Measurements from ENCODE around the gene PDE2A. TPM values are rescaled to one million over a fixed set of nuclear protein-coding genes. Genes with fewer than 3 reads are reported as not detected.

PDE2A gene
- total RNA-seq, 1 donor from 2014 or later: 4.0 TPM

GRCh38 chr11:72652133-72652532 is 22.1 kb downstream of the PDE2A start:
- no peaks in the 10 kb centered on the region for H3K36me3 Mint-ChIP-seq (ENCODE audit: insufficient read depth)
- TF ChIP-seq CTCF (IDR thresholded peaks at IDR 0.05; ENCODE audit: unreplicated experiment): no peak
- no peaks in the 10 kb centered on the region for H3K9me3 Mint-ChIP-seq (ENCODE audit: low read depth)
- H3K27me3 Mint-ChIP-seq: peaks cover 23% of the 10 kb centered on the region
- no peak overlapping the region for H3K4me3 Mint-ChIP-seq (ENCODE audit: low read depth)
- H3K4me1 Mint-ChIP-seq (ENCODE audit: low read depth): peaks cover 4% of the 10 kb centered on the region
- H3K27ac Mint-ChIP-seq: peak overlapping the region; percentile 77
- DNase-seq (ENCODE audit: low spot score, unreplicated experiment): no peak

- no peak for DNase-seq (ENCODE audit: low spot score, unreplicated experiment)
- Mint-ChIP-seq H3K27me3 (peaks cover 35% of the 10 kb centered on the region), H3K9me3 (ENCODE audit: low read depth) (no peaks in the 10 kb centered on the region), H3K27ac (no peak overlapping the region), H3K4me3 (ENCODE audit: low read depth) (no peak overlapping the region), H3K4me1 (ENCODE audit: low read depth) (peaks cover 4% of the 10 kb centered on the region), H3K36me3 (ENCODE audit: insufficient read depth) (no peaks in the 10 kb centered on the region)
- TF ChIP-seq CTCF (IDR thresholded peaks at IDR 0.05; ENCODE audit: unreplicated experiment): no peak
Observed at GRCh38 chr11:72649215-72649976, 24.8 kb downstream of the PDE2A start.

GRCh38 chr11:72648384-72649136 is 25.7 kb downstream of the PDE2A start:
- Mint-ChIP-seq H3K27me3 (peaks cover 42% of the 10 kb centered on the region), H3K9me3 (ENCODE audit: low read depth) (no peaks in the 10 kb centered on the region), H3K4me1 (ENCODE audit: low read depth) (peaks cover 4% of the 10 kb centered on the region), H3K36me3 (ENCODE audit: insufficient read depth) (no peaks in the 10 kb centered on the region), H3K4me3 (ENCODE audit: low read depth) (no peak overlapping the region), H3K27ac (no peak overlapping the region)
- no peak for DNase-seq (ENCODE audit: low spot score, unreplicated experiment)
- TF ChIP-seq CTCF (IDR thresholded peaks at IDR 0.05; ENCODE audit: unreplicated experiment): no peak

GRCh38 chr11:72647882-72648281 is 26.3 kb downstream of the PDE2A start:
- Mint-ChIP-seq H3K27me3 (peaks cover 38% of the 10 kb centered on the region), H3K4me3 (ENCODE audit: low read depth) (no peak overlapping the region), H3K36me3 (ENCODE audit: insufficient read depth) (no peaks in the 10 kb centered on the region), H3K27ac (no peak overlapping the region), H3K9me3 (ENCODE audit: low read depth) (no peaks in the 10 kb centered on the region), H3K4me1 (ENCODE audit: low read depth) (no peaks in the 10 kb centered on the region)
- TF ChIP-seq CTCF (IDR thresholded peaks at IDR 0.05; ENCODE audit: unreplicated experiment): no peak
- no peak for DNase-seq (ENCODE audit: low spot score, unreplicated experiment)

GRCh38 chr11:72646472-72646871 is 27.8 kb downstream of the PDE2A start:
- no peak overlapping the region for H3K27ac Mint-ChIP-seq

More at GRCh38 chr11:72646472-72646871, 27.8 kb downstream of the PDE2A start:
- Mint-ChIP-seq H3K36me3 (ENCODE audit: insufficient read depth) (no peaks in the 10 kb centered on the region), H3K27me3 (peaks cover 38% of the 10 kb centered on the region), H3K4me1 (ENCODE audit: low read depth) (no peaks in the 10 kb centered on the region), H3K4me3 (ENCODE audit: low read depth) (no peak overlapping the region), H3K9me3 (ENCODE audit: low read depth) (no peaks in the 10 kb centered on the region)
- no peak for TF ChIP-seq CTCF (IDR thresholded peaks at IDR 0.05; ENCODE audit: unreplicated experiment)
- DNase-seq (ENCODE audit: low spot score, unreplicated experiment): no peak

All from progenitor cell of endocrine pancreas (in vitro differentiated cells).